Gastrocnemius medialis (tissue), 4 donors: ENCODE measurements around the gene KRTAP5-4.

Experiments used
- POLR2A ChIP-seq, 2 donors: fragments of 450-650 bp; IDR thresholded peaks; one replicate each; pipeline ENCODE4 v1.6.1; 2017; ENCODE audit warnings: antibody characterized with exemption in 2 of 2, mild to moderate bottlenecking in 2 of 2, moderate library complexity in 2 of 2
- TF ChIP-seq, protein P1 (sequence below), 5 experiments: fragments of 450-650 bp in 3 of 5; fragments of 200-600 bp in 2 of 5; sonication (generic) in 2 of 5; IDR thresholded peaks in 4 of 5; conservative IDR thresholded peaks in 1 of 5; 1 replicate in 4 of 5; 2 replicates in 1 of 5; pipeline ENCODE4 v1.5.1; 2016 to 2019; ENCODE audit warnings: antibody characterized with exemption in 5 of 5, mild to moderate bottlenecking in 3 of 5, moderate library complexity in 3 of 5

DNA sequence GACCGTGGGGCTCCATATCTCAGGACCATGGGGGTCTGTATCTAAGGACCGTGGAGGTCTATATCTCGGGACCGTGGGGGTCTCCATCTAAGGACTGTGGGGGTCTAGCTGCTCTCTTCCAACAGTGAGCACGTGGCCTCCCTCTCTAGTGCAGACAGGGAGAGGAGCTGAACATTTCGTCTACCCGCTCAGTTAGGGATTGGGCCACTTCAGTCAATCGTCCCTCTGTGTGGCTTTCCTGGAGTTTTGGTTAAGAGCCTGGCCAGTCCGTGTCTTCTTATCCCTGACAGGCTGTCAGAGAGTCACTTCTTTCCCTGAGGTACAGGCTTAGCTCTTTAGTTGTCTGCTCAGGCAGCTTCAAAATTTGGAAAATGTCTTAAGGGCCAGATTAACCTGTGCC, 40.0 kb downstream of the KRTAP5-4 start:
- TF ChIP-seq POLR2A (IDR thresholded peaks at IDR 0.05) = no peak
- TF ChIP-seq, protein P1, sequence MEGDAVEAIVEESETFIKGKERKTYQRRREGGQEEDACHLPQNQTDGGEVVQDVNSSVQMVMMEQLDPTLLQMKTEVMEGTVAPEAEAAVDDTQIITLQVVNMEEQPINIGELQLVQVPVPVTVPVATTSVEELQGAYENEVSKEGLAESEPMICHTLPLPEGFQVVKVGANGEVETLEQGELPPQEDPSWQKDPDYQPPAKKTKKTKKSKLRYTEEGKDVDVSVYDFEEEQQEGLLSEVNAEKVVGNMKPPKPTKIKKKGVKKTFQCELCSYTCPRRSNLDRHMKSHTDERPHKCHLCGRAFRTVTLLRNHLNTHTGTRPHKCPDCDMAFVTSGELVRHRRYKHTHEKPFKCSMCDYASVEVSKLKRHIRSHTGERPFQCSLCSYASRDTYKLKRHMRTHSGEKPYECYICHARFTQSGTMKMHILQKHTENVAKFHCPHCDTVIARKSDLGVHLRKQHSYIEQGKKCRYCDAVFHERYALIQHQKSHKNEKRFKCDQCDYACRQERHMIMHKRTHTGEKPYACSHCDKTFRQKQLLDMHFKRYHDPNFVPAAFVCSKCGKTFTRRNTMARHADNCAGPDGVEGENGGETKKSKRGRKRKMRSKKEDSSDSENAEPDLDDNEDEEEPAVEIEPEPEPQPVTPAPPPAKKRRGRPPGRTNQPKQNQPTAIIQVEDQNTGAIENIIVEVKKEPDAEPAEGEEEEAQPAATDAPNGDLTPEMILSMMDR (IDR thresholded peaks at IDR 0.05 in 4 of 5, conservative IDR thresholded peaks at IDR 0.05 in 1 of 5) = no peak
